ENCODE measurements around the gene LGMN.

LGMN gene

DNA sequence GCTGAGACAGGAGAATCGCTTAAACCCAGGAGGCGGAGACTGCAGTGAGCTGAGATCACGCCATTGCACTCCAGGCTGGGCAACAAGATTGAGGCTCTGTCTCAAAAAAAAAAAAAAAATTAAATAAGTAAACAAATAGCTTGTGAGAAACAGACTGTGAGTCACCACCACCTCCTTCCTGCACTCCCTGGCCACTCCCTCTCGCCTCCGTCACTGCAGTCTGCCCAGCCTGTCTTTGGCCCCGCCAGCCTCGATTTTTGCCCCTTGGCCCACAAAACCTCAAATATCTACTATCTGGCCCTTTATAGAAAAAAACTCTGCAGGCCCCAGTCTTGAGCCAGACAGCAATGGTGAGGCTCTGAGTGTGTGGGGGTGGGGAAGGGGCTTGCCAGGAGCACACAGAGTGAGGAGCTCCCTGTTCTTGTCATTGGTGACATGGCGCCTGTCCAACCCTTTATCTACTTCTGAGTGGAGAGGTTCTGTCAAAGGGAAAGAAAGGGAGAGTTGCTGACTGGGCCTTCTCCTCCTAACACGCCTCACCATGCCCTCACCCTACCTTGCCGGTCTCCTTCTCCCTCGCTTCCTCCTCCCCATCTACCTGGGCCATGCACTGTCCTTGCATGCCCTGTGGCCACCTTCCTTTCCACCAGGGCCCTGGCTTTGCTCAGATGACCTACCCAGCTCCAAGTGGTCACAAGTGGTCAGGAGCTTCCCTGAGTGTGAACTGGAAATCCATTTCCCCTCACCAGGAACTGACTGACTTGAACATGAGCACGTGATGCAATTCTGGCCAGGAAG lies 22.1 kb downstream of the LGMN start:
- peak; percentile 91 for DNase-seq (ENCODE audit: low spot score)

DNA sequence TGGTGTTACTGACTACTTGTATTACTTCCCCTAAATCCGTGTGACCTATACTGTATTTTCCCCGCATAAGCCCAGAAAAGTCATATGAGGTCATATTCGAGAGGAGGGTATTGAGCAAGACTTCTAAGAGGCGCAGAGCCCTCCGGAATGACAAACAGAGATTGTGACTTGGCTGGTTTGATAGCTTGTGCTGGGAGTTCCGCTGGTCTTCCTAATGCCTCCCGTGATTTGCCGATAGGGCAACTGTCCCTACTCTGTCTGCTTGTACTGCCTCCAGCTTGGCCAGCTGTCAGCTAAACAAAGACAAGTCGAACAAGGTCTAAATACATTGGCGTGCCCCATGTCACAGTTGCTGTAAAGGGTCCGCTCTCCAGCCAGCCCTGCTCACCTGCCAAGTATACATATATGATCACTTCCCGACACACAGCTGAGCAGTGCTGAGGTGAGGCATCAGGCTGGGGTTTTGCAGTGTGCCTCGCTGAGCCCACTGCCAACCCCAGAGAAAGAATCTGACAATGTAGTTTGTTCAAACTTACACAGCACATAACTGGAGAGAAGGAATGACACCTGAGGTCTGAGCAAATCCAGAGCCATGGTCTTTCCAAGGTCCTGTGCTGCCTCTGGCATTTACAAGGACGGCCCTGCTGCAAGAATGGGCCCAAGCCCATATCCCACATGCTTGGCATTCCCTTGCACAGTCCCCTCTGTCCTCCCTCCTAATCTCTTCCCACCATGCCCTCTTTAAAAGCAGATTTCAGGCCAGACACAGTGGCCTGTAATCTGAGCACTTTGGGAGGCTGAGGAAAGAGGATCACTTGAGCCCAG lies 23.7 kb downstream of the LGMN start:
- no peak for DNase-seq (ENCODE audit: low spot score)

DNA sequence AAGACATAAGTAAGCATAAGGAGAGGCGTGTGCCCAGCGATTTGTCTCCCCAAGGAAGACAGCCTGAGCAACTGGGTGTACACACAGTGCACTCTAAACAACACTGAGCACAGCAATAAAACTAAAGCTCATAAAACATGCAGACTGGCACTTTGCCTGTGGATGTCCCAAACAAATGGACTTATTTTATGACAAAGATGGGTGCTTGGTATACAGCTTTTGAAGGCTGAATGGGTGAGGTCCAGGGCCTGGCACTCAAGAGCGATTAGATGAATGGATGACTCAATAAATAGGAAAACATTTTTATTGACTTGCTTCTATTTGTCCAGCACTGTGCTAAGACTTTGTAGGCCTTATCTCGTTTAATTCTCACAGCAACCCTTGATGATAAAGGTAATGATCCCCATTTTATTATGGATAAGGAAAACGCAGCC lies 28.5 kb downstream of the LGMN start:
- no peak for DNase-seq (ENCODE audit: low spot score)

DNA sequence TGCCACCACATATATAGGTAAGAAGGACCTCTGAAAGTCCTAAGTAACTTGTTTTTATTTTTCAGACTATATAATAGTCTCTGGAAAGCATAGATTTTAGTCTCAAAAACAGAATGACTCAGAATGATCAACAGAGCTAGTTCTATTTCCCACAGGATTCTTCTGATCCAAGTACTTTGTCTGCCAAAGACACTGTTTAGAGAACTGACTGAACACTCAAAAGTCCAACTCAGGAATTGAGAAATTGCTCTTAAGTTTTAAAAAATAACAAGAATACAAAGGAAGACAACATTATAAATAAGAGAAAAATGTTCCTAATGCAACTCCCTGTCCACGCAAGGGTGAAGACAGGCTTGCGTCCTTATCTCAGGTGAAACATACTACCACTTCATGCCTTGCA lies 29.0 kb downstream of the LGMN start:
- DNase-seq (ENCODE audit: low spot score) = peak; percentile 57

DNA sequence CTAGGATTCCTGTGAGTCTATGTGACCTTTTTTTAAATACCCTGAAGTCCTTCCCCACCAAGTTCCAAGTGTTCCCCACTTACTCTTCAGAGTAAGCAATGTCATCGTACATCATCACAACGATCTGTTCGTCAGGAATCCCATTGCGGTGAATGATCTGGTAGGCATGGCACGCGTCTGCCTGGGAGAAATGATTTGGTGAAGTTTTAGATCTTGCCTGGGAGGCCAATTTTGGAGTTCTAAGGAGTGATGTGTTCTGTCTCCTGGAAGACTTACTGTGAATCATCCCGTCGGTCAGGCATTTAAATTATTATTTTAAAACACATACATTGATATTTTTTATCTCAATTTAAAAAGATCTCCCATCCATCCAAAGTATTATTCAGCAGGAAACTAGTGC lies 29.8 kb downstream of the LGMN start:
- peak; percentile 18 for DNase-seq (ENCODE audit: low spot score)

DNA sequence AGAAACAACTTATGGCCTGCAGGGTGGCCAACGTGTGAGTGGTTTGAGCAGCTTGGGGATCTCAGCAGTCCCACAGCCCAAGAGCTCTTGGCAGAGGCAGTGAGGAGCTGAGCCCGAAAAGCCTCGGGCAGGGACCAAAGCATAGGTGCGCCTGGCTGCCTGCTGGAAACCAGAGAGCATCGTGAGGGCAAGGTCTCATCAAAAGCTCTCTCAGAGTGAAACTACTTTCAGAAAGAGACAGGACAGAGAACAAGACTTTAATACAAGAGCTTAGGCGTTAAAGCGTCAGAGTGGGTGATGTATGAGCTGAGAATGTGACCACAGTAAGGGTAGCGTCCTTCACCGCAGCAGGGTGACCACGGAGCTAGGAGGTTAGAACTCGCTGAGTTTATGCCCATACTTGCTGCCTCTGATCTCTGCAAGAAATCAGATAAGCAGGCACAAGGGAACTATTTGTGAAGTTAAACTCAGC lies 30.8 kb downstream of the LGMN start:
- DNase-seq (ENCODE audit: low spot score) = peak; percentile 19

DNA sequence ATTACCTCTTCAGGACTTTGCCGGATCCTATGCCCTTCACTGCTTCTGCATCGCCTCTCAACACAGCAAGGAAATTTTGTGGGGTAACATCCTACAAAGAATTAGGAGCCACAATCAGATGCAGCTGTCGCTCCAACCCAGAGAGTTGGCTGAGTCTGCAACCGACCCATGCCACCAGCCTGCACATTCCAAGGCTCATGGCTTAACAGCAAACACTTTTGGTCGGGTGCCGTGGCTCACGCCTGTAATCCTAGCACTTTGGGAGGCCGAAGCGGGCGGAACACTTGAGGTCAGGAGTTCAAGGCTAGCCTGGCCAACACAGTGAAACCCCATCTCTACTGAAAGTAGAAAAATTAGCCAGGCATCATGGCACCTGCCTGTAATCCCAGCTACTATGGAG lies 32.3 kb downstream of the LGMN start:
- no peak for DNase-seq (ENCODE audit: low spot score)

DNA sequence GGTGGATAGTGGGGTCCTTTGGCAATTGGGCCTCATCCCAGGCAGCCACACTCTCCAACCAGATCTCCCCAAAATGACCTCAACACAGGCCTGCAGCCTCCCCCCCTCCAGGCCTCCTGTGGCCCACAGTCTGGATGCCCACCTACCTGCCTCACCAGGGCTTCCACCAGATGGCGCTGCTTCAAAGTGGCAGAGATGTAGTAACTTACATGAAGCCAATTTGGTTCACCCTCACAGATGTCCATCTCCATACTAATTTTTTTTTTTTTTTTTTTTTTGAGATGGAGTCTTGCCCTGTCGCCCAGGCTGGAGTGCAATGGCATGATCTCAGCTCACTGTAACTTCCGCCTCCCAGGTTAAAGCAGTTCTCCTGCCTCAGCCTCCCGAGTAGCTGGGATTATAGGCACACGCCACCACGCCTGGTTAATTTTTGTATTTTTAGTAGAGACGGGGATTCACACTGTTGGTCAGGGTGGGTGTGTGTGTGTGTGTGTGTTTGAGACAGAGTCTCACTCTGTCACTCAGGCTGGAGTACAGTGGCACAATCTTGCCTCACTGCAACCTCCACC lies 33.6 kb downstream of the LGMN start:
- peak; percentile 82 for DNase-seq (ENCODE audit: low spot score)

DNA sequence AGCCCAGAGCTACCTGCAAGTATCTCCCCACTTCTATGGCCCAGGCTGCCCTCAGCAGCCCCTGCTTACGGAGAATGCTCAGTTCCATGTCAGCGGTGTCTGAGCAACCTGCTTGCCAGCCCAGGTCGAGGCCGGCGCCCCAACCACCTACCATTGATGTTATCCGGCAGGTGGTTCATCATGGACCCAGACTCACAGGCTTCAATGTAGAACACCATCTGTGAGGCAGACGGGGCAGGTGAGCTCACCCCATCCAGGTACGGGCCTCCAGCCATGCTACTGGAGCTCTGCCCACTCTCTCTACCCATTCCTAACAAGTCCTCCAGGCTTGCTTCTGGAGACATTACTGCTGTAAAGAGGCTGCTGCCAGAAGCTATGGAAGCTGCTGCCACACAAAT lies 35.8 kb downstream of the LGMN start:
- no peak for DNase-seq (ENCODE audit: low spot score)

DNA sequence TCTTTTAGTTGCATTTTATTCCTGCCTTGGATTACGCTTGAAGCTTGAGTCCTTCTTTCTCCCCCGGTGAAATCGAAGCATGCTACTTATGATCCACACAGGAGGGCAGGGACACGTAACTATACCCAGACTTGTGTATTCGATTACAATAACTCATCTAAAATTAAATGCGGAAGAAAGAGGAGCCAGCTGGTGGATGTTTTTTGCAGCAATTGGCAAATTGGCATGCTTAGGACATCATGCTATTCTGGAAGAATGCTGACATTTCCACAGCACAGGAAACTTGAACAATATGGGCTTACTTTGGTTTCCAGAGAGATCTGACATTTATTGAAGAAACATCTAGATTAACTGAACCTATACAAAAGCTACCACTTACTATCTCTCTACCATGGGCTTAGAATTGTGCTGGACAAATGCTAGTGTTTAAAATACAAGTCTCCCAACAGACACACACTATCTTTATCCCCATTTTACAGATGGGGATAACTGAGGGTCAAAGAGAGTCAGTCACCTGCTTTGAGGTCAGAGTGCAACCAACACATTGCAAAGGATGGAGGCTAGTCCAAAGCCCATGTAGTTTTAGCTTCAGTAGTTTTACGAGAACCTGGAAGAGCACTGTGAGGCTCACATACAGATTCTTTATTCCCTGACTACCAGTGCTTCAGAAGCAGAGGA lies 36.3 kb downstream of the LGMN start:
- no peak for DNase-seq (ENCODE audit: low spot score)

DNA sequence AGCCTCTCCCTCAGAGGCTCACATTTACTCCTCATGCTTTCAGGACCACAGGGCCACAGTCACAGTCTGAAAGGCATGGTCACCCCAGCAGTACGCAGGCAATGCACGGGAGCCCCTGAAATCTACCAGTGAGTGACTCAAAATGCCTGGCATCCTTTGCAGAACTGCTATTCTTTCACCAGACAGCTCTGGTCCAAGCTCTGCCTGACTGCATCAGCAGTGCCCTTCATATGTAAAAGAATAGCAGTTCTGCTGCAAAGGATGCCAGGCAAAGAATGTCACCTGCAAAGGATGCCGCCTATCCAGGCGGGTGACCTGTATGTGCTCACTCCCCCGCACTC lies 38.5 kb downstream of the LGMN start:
- no peak for DNase-seq (ENCODE audit: low spot score)

DNA sequence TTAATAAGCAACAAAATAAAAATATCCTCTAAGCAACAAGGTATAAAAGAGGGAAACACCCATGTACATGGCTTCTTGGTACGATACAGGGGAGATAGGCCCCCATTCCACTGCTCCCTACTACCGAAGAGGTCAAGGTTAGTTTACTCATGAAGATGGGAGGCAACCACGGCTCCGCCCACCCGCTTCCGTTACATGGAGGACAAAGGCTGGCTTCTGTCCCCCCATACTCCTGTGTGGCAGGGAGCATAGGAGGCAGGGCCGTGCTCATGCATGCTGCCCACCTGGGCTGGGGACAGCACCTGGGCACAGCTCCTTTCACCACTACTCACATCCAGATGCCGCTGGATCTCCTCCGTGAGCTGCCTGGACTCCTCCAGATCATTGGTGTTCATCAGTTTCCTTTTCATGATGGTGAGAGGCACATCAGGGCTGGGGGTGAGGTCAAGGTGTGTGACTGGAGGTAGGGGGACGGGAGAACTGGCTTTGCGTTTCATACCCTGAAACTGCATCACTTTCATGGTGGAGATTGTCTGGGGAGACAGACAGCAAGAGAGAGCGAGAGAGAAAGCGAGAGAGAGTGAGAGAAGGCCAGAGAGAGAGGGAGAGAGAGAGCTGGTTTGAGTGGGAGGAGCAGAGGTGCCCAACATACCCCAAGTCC lies 39.0 kb downstream of the LGMN start:
- no peak for DNase-seq (ENCODE audit: low spot score)

DNA sequence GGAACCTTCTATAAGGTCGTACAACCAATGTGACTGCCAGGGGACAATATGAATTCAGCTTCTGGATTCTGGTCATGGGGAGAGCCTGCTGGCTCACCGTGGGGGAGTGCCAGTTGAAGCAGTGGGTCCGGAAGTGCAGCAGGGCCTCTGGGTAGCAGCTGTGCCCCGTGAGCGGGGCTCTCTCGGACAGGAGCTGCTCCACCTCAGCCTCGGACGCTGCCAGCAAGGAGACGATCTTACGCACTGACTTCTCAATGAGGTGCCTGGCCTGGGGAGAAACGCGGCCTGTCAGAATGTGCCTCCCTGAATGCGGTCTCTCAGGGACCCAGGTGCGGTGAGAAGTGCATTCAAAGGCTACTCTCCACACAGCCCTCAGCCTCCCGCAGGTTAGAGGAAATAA lies 42.0 kb downstream of the LGMN start:
- DNase-seq (ENCODE audit: low spot score) = no peak

DNA sequence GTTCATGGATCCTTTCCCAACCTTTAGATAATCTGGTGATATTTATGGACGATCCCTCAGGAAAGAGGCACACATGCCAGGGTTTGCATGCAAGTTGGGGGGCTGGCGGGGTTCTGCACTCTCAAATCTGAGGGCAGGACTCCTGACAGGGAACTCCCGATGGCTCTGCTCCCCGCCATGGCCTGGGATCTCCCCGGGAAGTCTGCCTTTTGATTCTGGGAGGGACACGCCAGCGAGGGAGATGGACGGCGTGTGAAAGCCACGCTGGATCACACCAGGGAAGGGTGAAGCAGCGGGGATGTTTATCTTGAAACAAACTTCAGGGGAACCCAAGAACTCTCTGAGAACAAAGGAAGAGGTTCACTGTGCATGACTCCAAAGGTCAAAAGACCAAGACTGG lies 43.6 kb downstream of the LGMN start:
- no peak for DNase-seq (ENCODE audit: low spot score)

DNA sequence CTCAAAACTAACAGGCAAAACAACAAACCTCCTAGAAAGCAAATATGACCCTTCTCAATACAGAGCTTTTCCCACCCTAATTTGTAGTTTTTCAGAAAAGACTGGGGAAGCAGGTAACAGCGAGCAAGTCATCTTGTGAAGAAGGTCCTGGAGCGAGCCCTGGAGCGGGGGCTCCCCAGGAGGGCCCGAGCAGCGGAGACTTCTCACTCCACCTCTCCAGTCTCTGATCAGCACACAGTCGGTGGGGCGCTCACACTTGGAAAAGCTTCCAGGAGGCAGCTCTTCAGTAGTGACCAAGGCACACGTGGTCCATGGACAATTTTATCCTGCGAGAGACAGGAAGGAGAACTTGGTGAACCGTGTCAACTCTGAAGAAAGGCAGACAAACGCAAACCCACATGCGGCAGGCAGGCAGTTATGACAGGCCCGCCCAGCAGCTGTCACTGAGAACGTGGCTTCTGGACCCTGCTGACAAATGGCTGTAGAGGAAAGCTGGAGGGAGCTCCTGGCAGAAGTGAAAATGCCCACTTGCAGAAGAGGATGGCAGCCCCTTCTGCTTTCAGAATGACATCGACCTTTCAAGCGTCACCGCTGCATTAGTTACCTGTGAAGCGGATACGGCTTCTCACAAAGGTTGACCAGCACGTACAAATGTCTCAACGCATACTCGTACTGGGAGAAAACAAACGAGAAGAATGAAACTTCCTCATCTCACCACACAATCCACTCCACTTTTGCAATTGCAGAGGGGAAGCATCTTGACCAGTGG lies 44.2 kb downstream of the LGMN start:
- no peak for DNase-seq (ENCODE audit: low spot score)

DNA sequence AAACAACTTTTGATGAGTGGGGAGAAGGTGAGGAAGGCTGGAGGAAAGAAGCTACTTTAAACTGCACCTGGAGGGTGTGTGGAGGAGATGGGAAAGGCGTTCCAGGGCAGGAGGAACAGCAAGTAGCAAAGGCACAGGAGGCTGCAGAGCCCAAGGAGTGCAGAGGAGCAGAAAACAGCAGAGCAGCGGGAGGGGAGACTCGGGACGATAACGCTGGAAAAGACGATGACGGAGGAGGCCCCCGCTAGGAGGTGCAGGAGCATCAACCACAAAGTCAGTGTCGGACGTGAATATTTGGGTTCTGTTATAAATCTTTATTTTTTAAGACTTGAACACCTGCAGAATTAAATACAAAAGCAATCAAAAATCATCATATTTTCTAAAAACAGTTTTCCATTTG lies 44.9 kb downstream of the LGMN start:
- DNase-seq (ENCODE audit: low spot score) = no peak

DNA sequence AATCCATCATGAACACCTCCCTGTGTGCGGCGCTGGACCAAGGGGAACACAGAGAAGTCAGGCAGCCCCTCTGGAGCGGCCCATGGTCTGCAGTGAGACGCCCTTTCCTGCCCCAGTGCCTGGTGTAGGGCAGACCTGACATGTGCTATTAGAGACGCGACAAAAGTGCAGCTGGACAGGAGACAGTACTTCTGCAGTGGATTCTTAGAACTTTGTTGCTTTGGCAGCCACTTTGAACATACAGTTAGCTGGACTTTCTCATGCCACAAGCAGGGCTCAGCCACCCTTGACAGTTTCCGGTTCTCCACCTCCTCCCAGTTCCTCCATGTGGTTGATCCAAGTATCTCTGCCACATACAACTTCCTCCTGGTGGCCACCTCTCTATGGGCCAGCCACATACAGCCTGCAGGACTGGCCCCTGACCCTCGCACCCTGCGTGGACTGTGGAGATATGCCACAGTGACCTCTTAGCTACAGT lies 45.9 kb downstream of the LGMN start:
- DNase-seq (ENCODE audit: low spot score) = no peak

DNA sequence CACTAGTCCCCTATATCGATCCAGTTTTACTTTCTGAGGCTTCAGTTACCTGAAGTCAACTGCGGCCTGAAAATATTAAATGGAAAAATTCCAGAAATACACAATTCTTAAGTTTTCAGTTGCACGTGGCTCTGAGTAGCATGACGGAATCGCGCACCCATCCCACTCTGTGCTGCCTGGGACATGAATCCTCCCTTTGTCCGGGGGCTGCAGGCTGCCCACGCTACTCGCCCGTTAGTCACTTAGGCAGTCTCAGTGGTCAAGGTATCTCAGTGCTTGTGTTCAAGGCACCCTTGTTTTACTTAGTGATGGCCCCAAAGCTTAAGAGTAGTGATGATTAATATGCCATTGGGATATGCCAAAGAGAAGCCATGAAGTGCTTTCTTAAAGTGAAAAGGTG lies 46.6 kb downstream of the LGMN start:
- DNase-seq (ENCODE audit: low spot score) = no peak

DNA sequence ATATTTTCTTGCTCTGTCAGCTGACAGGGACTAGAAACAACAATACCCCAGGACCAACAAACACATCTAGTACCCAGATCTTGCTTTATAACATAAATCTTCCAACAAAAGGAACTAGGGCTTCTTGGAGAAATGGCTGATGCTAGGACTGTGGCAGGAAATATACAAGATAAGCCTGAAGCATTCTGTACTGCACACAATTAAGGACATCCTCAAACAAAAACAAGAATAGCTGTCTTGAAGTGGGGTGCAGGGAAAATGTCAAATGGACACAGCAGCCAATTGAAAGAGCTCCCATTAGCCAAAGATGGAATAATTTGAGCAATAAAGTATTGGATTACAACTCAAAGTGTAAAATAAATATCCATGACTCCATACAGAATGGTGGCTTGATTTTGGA lies 50.0 kb downstream of the LGMN start:
- no peak for DNase-seq (ENCODE audit: low spot score)

DNA sequence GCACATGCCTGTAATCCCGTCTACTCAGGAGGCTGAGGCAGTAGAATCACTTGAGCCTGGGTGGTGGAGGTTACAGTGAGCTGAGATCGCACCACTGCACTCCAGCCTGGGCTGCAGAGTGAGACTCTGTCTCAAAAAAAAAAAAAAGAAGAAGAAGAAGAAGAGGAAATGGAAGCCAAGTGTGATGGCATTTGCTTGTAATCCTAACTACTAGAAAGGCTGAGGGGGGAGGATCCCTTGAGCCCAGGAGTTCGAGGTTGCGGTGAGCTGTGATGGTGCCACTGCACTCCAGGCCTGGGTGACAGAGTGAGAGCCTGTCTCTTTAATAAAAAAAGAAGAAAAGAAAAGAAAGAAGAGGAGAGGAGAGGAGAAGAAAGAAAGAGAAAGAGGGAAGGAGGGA lies 52.1 kb downstream of the LGMN start:
- no peak for DNase-seq (ENCODE audit: low spot score)

DNA sequence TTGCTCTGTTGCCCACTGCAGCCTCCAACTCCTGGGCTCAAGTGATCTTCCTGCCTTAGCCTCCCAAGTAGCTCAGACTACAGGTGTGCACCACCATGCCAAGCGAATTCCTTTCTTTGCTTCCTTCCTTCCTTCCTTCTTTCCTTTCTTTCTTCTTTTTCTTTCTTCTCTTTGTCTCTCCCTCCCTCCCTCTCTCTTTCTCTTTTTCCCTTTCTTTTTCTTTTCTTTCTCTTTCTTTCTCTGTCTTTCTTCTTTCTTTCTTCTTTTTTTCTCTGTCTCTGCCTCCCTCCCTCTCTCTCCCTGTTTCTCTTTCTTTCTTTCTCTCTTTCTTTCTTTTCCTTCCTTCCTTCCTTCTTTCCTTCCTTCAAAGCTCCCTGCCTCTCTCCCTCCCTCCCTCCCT lies 52.9 kb downstream of the LGMN start:
- no peak for DNase-seq (ENCODE audit: low spot score)
